Measurements from ENCODE around the gene PPP1R9A.
"Not testable (repeated sequence)": the region's sequence is repeated elsewhere in the genome, so short reads cannot be mapped to it uniquely, and the experiment has no call there.

Gene PPP1R9A

DNA sequence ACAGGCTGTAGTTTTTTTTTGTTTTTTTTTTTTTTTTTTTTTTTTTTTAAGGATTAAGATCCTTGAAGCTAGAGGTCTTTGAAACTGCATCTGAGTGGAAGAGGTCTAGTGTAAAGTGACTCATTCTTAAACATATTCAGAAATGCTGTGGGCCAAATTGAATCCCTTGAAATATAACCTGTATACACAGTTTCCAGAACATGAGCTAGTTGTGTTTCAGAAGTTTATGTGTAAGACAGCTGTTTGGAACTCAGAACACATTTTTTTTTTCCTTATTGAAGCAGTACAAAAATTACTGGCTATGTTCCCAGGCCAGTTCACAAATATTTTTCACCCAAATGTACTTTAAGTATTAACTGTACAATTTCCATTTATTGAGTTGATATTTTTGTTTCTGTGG is 67.9 kb downstream of the PPP1R9A start:
- no peak for TF ChIP-seq ZNF274 (IDR thresholded peaks at IDR 0.05; ENCODE audit: low read depth, low read length)
- H3K4me3 ChIP-seq (ENCODE audit: low read length), result no peak overlapping the region

DNA sequence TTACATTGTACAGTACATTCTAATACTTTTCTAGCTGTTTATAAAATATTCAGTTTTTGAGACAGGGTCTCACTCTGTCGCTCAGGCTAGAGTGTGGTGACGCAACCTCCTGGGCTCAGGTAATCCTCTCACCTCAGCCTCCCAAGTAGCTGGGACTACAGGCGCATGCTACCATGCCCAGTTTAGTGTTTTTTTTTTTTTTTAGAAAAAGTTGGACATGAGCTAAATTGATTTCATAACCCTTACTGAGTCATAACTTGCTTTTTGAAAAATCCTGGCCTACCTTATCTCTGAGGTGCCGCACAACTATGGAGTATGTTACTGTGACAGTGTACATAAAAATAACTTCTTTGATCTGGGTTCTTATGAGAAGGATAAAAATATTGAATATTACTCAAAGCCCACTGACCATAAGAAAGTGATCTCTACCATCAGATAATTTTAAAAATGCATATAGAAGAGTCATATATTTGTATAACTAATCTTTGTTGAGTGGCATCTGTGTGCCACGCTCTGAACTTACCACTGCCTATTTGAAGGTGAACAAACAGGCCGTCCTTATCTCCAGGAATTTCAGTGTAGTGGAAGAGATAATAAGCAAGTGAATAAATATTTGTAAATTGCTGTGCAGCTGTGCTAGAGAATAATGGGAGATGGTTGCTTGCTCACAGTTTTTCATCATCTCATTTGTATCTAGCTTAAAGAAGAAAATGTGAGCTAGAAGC is 73.2 kb downstream of the PPP1R9A start:
- no peak overlapping the region for H3K4me3 ChIP-seq (ENCODE audit: low read length)
- TF ChIP-seq ZNF274 (IDR thresholded peaks at IDR 0.05; ENCODE audit: low read depth, low read length), result no peak

DNA sequence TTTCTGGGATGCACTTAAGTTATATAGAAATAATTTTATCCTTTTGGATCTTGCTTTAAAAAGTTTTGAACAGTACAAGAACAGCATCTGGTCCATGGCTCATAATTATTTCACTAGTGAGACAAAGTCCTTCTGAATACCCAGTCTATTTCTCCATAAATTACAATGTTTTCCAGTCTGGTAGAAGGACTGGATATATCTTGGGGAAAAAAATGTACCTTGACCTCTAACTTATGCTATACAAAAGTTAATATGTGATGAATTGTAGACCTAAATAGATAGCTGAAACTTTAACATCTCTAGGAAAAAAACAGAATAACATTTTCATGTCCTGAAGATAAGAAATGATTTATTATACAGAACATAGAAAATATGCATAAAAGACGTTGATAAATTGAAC is 88.5 kb downstream of the PPP1R9A start:
- TF ChIP-seq ZNF274 (IDR thresholded peaks at IDR 0.05; ENCODE audit: low read depth, low read length), result no peak
- no peak overlapping the region for H3K4me3 ChIP-seq (ENCODE audit: low read length)

DNA sequence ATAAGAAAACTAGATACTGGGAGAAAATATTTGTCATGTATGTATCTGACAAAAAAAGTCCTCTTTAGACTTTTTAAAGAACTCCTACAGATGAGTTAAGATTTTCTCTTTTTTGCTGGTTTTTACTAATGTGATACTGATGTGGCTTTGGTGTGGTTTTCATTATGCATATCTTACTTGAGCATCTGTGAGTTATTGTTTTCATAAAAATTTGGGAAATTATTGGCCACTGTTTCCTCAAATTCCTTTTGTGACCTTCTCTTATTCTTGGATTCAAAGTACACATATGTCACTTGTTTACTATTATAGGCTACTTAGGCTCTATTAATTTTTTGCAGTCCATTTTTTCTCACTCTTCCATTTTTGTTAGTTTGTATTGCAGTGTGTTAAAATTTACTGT is 89.0 kb downstream of the PPP1R9A start:
- no peak for TF ChIP-seq ZNF274 (IDR thresholded peaks at IDR 0.05; ENCODE audit: low read depth, low read length)
- no peak overlapping the region for H3K4me3 ChIP-seq (ENCODE audit: low read length)

DNA sequence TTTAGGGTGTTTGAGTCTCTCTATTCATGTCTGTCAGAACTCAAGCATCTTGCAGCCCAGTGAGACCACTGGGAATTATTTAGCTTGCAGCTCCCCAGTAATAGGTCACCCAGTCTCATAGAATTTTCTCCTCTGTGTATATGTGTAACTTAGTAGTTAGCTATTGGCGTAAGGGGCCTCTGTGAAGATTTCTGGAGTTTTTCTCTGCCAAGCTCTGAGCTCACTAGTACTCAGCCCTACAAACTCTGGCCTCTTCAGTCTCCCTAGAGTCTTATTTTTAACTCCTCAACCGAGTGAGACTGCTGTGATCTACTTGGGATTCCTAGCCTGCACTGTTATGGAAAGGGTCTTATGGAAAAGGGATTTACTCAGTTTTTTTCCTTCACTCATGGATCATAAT is 90.2 kb downstream of the PPP1R9A start:
- no peak for TF ChIP-seq ZNF274 (IDR thresholded peaks at IDR 0.05; ENCODE audit: low read depth, low read length)
- H3K4me3 ChIP-seq (ENCODE audit: low read length), result no peak overlapping the region

DNA sequence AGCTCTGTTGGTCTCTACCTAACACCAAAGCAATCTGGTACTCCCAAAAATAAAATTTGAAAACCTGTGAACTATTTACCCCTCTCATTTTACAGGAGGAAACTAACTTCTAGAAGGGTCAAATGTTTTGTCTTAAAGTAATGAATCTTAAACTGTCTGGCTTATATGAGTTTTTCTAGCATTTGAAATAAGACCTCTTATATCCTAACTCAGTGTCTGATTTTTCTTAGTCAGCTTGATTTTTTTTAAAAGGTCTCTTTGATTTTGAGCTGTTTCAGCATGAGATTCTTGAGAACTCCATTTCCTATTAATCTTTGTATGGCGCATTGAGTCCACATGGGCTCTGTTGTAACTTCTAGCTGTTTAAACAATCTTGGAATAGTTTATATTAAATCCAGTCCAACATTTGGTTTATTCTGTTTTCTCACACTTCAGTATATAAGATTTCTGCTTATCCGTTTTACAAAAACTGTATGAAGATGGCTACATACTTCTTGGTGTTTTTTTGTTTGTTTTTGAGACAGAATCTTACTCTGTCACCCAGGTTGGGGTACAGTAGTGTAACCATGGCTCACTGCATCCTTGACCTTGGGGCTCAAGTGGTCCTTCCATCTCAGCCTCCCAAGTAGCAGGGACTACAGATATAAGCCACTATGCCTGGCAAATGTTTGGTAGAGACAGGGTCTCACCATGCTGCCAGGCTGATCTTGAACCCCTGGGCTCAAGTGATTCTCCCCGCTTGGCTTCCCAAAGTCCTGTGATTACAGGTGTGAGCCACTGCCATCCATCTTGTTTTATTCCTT is 91.1 kb downstream of the PPP1R9A start:
- no peak for TF ChIP-seq ZNF274 (IDR thresholded peaks at IDR 0.05; ENCODE audit: low read depth, low read length)
- H3K4me3 ChIP-seq (ENCODE audit: low read length), result no peak overlapping the region

DNA sequence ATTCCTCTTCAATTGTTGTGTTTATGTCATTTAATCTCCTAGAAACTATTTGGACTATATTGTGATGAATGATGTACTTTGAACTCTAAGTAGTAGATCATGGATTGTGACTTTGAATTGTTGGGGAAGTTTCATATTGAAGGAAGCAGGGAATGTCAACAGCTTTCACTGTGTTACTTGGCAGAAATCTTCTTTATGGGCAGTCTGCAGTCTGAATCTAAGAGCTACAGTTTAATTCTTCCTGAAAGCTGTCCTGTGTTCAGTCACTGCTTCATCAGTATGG is 91.6 kb downstream of the PPP1R9A start:
- no peak for TF ChIP-seq ZNF274 (IDR thresholded peaks at IDR 0.05; ENCODE audit: low read depth, low read length)
- H3K4me3 ChIP-seq (ENCODE audit: low read length), result no peak overlapping the region

DNA sequence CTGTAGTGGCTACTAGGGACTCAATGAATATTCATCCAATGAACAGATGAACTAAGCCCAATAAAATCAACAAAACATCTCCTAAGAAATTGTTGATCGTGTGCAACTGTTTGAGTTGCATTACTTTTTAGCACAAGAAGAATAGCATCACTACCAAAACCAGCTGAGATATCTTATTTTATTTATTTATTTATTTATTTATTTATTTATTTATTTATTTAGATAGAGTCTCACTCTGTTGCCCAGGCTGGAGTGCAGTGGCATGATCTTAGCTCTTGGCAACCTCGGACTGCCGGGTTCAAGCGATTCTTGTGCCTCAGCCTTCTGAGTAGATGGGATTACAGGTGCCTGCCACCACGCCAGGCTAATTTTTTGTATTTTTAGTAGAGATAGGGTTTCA is 92.2 kb downstream of the PPP1R9A start:
- H3K4me3 ChIP-seq (ENCODE audit: low read length), result not testable (repeated sequence)

DNA sequence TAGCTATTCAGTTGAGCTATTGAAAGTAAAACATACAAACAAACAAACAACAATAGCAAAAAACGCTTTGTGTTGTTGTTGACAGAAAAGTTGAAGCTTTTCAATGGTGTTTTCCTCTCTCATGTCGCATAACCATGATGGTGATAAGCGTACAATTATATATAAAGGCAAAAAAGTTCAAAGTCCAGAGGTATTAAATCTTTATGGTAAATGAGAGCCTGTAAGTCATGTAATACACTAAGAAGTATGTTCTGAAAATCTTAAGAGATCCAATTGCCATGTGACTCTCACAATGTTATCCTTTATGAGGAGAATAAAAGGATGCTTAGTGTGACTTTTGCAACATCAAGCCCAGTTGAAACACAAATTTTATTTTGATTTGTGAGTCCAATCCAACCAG is 93.9 kb downstream of the PPP1R9A start:
- H3K4me3 ChIP-seq (ENCODE audit: low read length), result no peak overlapping the region
- TF ChIP-seq ZNF274 (IDR thresholded peaks at IDR 0.05; ENCODE audit: low read depth, low read length), result no peak

DNA sequence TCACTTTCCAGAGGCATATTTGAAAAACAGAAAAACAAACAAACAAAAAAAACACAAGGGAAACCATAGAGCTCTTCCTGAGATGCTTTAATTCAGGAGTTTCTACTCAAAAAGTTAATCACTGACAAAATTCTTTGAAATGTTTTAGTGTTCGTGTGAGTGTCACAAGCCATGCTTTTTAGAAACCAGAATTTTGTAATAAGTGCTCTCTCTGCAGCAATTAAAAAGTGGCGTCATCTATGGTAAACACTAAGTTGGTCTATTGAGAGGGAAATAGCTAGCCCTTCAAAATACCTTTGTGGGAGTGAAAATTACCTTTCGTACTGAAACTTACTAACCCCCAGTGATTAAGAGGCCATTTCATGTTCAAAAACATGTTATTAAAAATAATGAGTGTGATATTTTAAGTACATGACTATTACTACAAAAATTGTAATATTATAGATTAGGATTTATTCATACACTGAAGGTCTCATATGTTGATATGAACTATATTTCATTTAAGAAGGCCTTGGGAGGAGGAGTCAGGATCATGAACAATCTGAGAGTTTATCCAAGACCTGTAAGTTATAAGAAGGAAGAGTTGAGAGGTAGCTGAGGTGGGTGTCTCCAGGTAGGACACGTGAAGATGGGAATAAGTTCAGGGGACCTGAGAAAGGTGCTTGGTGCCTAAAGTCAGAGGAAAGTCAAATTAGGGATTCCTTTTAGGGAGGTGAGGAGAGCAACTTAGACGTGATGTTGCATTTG is 94.6 kb downstream of the PPP1R9A start:
- H3K4me3 ChIP-seq (ENCODE audit: low read length), result no peak overlapping the region
- TF ChIP-seq ZNF274 (IDR thresholded peaks at IDR 0.05; ENCODE audit: low read depth, low read length), result no peak

DNA sequence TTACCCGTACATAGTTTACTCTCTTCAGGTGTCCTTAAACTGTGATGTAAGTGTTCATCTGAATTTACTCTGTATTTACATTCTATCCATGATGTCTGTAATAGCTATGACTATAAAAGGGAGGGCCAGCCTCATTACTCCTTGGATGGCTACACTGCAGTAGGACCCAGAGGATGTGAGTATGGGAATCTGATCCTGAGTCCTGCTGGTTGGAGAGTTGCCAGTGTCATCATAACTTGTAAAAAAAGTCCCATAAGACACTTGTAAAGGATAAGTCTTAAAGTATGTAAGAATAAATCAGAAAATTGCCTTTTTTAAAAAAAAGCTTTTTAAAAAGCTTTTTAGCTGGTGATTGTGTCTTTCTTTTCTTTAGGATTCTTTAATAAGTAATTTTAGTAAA is 95.4 kb downstream of the PPP1R9A start:
- no peak overlapping the region for H3K4me3 ChIP-seq (ENCODE audit: low read length)
- no peak for TF ChIP-seq ZNF274 (IDR thresholded peaks at IDR 0.05; ENCODE audit: low read depth, low read length)

DNA sequence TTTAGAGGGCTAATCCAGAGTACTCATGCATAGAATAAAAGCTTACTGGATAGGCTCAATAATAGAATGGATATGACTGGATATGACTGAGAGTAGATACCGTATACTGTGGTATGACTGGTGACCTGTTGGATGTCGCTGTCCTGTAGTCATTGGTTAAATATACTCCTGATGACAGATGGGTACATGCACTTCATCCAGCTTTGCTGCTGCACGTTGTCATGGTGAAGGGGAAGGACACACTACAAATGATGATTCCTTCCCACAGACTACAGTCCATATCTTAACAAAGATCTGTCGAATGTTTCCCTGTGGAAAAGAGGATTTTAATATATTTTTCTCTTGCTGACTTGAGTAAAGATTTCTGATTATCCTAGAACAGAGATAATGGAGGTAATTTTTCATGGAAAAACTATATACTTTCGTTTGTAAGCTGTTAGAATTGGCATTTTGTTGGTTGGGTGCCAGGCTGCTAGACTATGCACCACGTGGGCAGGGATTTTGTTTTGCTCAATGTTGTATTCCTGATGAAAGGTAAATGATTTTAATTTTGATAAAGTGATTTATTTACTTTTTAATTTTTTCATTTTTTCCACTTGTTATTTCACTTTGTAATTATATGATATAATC is 97.3 kb downstream of the PPP1R9A start:
- TF ChIP-seq ZNF274 (IDR thresholded peaks at IDR 0.05; ENCODE audit: low read depth, low read length), result no peak
- H3K4me3 ChIP-seq (ENCODE audit: low read length), result no peak overlapping the region

DNA sequence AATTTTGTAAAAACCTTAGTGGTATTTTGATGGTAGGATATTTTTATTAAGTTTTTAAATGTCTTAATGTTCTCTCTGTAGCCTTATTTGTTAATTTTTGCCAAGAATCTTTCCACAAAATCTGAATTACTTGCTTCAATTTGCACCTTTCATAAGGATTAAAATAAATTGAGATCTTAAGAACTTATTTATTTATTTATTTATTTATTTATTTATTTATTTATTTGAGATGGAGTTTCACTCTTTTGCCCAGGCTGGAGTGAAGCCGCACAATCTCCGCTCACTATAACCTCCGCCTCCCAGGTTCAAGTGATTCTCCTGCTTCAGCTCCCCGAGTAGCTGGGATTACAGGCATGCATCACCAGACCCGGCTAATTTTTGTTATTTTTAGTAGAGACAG is 98.6 kb downstream of the PPP1R9A start:
- H3K4me3 ChIP-seq (ENCODE audit: low read length), result no peak overlapping the region
- no peak for TF ChIP-seq ZNF274 (IDR thresholded peaks at IDR 0.05; ENCODE audit: low read depth, low read length)

DNA sequence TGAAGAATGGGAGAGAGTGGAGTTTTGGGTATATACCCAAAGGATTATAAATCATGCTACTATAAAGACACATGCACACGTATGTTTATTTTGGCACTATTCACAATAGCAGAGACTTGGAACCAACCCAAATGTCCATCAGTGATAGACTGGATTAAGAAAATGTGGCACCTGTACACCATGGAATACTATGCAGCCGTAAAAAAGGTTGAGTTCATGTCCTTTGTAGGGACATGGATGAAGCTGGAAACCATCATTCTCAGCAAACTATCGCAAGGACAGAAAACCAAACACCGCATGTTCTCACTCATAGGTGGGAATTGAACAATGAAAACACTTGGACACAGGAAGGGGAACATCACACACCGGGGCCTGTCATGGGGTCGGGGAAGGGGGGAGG is 101.4 kb downstream of the PPP1R9A start:
- H3K4me3 ChIP-seq (ENCODE audit: low read length), result not testable (repeated sequence)

Data from GM08714 (cell line).